NB4 (cell line): ENCODE results near the gene TECPR1.

Experiments used
- DNase-seq: peaks from one replicate; pipeline ENCODE4 v3.0.0; 2010; ENCODE audit warnings: low read depth
- H3K4me3 ChIP-seq: one replicate; pipeline ENCODE4 v1.5.1; 2011; ENCODE audit warnings: mild to moderate bottlenecking, low read depth, low read length, moderate library complexity
- CTCF ChIP-seq: IDR thresholded peaks from one replicate; pipeline ENCODE4 v1.5.1; 2012; ENCODE audit warnings: low read depth, low read length
- MAX ChIP-seq: IDR thresholded peaks from 2 replicates; pipeline ENCODE4 v1.6.1; 2011; ENCODE audit warnings: low read depth, low read length
- MYC ChIP-seq: IDR thresholded peaks from 2 replicates; pipeline ENCODE4 v1.6.1; 2011; ENCODE audit warnings: low read depth, low read length
- POLR2A ChIP-seq: IDR thresholded peaks from 2 replicates; pipeline ENCODE4 v1.6.1; 2011; ENCODE audit warnings: mild to moderate bottlenecking; ENCODE audit not compliant: insufficient read length; ENCODE audit errors: extremely low read depth

TECPR1 gene

GRCh38 chr7:98294798-98295382 is 42.9 kb upstream of the TECPR1 start:
- no peak overlapping the region for H3K4me3 ChIP-seq
- DNase-seq: peak; percentile 75
- TF ChIP-seq POLR2A: no peak
- no peak for TF ChIP-seq MAX
- TF ChIP-seq CTCF: peak; percentile 90

- TF ChIP-seq POLR2A (no peak), CTCF (no peak), MAX (no peak), MYC (no peak)
Measured at GRCh38 chr7:98294326-98294725, 42.3 kb upstream of the TECPR1 start.

GRCh38 chr7:98293746-98294145 is 41.7 kb upstream of the TECPR1 start:
- DNase-seq: no peak
- TF ChIP-seq MYC: no peak
- no peak for TF ChIP-seq CTCF
- TF ChIP-seq MAX: no peak
- no peak for TF ChIP-seq POLR2A

More at GRCh38 chr7:98294326-98294725, 42.3 kb upstream of the TECPR1 start:
- DNase-seq: no peak
- no peak overlapping the region for H3K4me3 ChIP-seq

GRCh38 chr7:98293265-98293664 is 41.2 kb upstream of the TECPR1 start:
- no peak for DNase-seq
- TF ChIP-seq MAX (no peak), CTCF (no peak), MYC (no peak), POLR2A (no peak)
- H3K4me3 ChIP-seq: no peak overlapping the region

More at GRCh38 chr7:98293746-98294145, 41.7 kb upstream of the TECPR1 start:
- H3K4me3 ChIP-seq: no peak overlapping the region

- DNase-seq: no peak
- no peak for TF ChIP-seq MAX
- TF ChIP-seq CTCF: peak; percentile 37
- no peak overlapping the region for H3K4me3 ChIP-seq
Measured at GRCh38 chr7:98291717-98292116, 39.7 kb upstream of the TECPR1 start.

GRCh38 chr7:98289333-98289875 is 37.4 kb upstream of the TECPR1 start:
- no peak for DNase-seq
- TF ChIP-seq CTCF (no peak), POLR2A (no peak), MAX (no peak), MYC (no peak)
- H3K4me3 ChIP-seq: no peak overlapping the region
